HG03095 (cell line): ENCODE results near the gene NAA60.

Source experiments
- ATAC-seq: cut with Tn5 transposase; IDR thresholded peaks from one replicate; pipeline ENCODE4 v1.9.1; 2021; ENCODE audit warnings: moderate library complexity; ENCODE audit not compliant: unreplicated experiment

The NAA60 gene

DNA sequence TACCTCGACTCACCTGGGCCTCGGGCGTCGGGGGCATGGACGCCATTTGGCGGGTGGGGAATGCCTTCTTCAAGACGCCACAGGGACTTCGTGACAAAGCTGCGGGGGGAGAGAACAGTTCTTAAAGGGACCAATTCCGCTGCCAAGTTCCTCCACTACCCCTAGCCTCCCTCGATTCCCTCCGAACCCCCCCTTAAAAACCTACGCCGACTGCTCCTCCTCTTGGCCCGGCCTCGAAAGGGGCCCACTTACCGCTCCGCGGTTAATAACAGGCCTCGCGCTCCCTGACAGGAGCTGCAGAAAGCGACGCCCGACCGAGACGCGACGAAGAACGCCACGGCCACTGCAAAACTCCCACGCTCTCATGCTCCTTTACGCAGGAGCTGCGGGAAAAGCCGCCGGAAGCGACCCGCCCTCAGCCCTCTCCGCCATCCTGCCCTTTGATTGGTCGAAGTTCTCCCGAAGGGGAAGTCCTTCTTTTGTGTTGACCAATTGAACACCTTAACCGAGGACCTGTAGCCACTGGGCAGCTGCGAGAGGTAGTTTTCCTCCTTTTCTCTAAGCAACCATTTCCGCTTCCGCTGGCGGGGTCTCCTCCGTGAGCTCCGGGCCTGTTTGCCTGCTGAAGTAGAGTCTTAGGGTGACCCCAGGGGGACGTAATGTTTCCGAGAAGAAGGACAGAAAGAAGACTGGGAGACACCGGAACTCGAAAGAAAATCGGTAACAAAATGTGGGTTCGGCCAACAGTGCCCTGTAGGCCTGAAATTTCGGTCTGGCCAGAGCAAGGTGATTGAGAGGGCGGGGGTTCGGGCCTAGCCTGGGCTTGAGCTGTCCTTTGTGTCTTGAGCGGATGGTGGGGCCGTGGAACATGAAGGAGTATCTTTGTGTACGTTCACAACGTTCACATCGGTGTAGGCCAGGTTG, at the start of gene NAA60, which contains the start of gene ZNF597:
NAA60 (plus strand) TSS at position 573 of the 924 bp plus-strand sequence. CDS start 32,548 bp downstream, outside the sequence.
ZNF597 (minus strand) TSS at position 397 of the 924 bp plus-strand sequence; CDS start at position 46, 351 bp downstream.
- ATAC-seq: peak; percentile 82

DNA sequence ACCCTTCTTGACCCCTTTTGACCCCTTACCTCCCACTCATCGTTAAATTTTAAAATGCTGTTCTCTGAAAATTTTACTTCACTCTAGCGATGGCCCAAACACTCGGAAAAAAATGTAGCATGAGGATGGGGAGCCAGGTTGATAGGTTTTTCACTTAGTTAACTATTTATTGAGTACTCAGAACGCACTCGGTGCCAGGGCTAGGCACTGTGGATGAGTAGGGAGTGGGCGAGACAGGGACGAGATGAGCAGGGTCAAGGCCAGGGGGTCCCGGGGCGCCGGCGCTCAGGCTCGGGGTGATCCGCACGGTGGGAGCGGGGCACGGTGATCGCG, 43.1 kb upstream of the NAA60 start:
- ATAC-seq: no peak

DNA sequence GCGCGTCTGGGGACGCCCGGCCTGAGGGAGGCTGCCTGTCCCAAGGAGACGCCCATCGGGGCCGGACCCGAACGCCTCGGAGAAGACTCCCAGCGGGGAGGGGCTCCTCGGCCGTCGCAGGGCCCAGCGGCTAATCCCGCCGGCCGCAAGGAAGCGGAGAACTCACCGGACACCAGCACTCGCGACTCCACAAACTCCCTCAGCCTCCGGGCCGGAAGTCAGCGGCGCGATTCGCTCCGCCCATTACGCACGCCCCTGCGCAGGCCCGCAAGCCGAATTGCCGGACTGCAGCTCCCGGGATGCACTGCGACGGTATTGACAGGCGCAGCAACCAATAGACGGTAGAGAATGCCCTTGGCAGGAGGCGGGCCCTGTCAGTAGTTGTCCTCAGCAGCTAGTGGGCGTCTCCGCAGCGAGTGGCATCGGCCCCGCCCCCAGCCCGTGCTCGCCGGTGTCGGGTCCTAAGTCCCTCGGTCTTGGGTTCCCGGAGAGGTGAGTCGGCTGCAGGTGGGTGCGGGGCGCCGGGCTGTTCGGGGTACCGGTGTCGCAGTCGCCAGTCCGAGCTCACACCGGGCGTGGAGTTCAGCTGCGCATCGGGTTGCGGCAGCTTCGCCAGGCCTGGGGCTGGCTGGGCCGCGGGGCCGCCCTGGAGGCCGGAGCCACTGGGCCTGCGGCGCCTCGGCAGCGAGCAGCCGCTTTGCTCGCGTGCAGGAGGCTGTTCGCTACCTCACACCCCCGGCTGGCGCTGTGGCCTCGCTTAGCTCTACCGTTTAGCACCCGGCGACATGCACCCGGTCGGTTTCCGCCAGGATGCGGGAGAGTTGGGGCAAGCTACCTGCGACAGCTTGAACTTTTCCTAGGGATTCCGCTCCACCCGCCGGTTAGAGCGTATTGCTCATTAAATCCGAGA, 42.4 kb upstream of the NAA60 start, which contains the start of the genes ZNF174 and ZSCAN32:
ZNF174 (plus strand) TSS at position 437 of the 910 bp plus-strand sequence. CDS start 790 bp downstream, outside the sequence.
ZSCAN32 (minus strand) TSS at position 226 of the 910 bp plus-strand sequence. CDS start 3,447 bp downstream, outside the sequence.
- peak; percentile 95 for ATAC-seq

GRCh38 chr16:3401719-3402397, 41.6 kb upstream of the NAA60 start:
- ATAC-seq: no peak

GRCh38 chr16:3408561-3409197, 34.8 kb upstream of the NAA60 start:
- no peak for ATAC-seq

DNA sequence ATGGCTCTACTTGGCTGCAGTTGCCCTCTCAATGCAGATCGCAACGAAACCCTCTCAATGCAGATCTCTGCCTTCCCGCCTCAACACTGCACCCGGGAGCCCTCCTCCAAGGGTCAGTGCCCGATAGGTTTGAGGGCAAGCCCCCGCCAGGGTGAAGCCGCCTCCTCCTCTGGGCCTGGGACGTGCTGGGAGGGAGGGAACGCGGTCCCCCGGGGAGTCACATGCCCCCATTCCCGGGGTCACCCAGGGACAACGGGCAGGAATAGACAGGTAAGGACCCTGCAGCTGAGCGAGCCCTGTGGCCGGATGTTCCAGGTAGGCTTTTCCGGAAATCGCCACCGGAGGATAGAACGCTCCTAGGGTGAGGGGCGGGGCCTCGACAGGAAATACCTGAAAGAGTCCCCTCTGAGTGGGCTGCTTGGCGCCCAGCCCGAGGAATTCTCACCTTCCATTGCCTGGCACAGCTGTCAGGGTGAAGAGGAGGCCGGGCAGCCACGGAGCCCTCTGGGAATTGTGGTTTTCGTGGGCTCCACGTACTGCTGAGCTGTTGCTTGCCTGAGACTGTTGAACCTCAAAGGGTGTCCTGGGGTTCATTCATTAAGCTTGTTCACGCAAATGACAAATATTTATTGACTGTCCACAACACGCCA, 29.6 kb upstream of the NAA60 start:
- no peak for ATAC-seq

- ATAC-seq: no peak
Observed at GRCh38 chr16:3431779-3432219, 11.7 kb upstream of the NAA60 start.

GRCh38 chr16:3434373-3434772, 9.1 kb upstream of the NAA60 start:
- no peak for ATAC-seq

DNA sequence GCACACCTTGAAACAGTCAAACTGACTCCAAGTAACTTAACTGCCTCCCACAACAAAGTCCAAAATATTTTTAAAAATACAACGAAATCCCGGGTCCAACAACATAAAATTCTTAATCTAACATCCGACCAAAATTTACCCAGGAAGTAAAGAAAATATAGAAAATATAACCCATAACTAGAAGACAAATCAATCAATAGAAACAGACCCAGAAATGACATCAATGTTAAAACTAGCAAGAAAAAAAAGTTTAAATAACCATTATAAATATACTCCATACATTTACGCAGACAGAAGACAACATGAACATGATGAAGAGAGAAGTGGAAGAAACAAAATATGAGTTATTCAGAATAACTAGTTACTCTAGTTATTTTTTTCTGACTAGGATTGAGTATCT, 3.8 kb upstream of the NAA60 start:
- ATAC-seq: no peak

DNA sequence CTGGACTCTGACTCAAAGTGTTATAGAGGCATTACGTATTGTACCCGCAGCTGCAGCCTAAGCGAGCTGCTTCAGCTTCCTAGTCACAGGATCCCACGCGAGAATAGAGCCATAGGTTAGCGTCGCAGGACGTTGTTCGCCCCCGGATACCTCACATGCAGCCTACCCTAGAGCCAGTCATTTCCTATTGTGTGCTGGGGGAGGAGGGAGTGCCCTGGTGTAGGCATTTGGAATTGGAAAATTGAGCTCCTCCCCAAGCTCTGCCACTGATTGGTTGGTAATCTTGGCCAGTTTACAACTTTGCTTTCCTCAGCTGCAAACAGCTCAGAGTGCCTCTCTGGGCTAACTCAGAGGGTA, 530 bp downstream of the NAA60 start:
- peak; percentile 17 for ATAC-seq

DNA sequence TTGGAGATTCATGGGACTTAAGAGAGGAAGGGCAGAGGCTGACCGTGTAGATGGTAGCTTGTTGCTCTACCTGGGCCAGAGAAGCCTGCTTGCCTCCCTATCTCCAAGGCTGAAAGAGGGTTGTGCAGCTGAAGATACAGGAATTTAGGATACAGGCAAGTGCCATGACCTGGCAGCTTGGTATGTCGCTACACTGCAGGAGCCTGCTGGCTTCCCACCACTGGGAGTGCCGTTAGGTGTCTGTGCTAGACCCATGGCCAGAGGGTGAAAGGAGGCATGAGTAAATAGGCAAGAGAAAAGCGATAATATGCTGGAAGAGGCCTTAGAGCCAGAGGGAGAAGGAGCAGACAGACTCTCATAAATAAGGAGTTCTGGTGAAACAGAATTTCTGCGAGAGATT, 10.6 kb downstream of the NAA60 start:
- no peak for ATAC-seq

DNA sequence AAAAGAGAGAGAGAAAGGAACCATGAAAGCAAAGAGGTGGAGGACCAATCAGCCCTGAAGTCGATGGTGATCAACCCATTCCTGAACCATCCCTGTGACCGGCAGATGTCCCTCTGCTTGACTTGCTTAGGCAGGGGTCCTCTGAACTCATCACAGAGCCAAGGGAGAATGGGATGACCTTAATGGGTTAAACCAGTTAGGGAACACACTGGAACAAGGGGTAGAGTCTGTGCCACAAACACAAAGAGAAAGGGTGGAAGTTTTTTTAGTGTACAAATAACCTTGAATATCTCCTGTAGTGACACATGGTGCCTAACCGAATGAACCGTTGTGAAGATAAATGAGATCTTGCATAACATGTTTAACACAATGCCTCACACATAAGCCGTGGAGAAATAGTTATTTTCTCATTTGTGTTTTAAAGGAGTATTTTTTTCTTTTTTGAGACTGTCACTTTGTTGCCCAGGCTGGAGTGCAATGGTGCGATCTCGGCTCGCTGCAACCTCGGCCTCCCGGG, 11.2 kb downstream of the NAA60 start:
- ATAC-seq: no peak

DNA sequence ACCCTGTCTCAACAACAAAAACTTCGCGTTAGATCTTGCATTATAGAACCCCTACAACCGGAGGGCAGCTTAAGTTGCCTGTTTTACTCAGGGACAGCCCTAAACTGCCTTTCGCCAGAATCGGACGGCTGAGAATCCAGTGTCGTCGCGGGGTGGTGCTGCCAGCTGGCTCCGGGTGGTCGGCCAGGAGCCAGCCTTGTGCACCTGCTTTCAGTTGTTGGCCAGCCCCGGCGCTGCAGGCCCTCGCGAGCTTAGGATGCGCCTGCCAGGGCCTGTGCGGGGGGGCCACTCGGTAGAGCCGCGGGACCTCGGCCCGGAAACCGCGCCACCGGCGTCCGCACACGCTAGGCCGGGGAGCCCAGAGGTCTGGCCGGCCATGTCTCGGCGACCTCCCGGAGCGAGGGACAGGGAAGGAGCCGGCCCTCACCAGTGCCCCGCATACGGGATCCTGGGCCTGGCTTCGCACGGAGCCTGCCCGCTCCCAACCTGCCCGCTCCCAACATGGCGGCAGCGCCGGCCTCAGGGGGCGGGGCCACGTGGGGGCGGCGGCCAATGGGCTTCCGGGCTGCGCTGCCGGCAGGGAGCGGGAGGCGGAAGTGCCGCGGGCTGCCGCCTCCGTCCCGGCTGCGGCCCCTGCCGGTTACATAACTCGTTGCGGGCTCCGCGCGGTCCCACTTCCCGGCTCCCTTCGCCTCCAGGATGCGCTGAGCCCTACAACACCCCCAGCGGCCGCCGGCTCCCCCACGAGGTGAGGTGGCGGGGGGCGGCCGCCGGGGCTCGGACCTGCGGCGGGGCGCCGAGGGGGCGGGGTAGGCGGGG, 14.2 kb downstream of the NAA60 start:
- ATAC-seq: peak; percentile 71

GRCh38 chr16:3458278-3458851, 14.9 kb downstream of the NAA60 start:
- ATAC-seq: peak; percentile 4

DNA sequence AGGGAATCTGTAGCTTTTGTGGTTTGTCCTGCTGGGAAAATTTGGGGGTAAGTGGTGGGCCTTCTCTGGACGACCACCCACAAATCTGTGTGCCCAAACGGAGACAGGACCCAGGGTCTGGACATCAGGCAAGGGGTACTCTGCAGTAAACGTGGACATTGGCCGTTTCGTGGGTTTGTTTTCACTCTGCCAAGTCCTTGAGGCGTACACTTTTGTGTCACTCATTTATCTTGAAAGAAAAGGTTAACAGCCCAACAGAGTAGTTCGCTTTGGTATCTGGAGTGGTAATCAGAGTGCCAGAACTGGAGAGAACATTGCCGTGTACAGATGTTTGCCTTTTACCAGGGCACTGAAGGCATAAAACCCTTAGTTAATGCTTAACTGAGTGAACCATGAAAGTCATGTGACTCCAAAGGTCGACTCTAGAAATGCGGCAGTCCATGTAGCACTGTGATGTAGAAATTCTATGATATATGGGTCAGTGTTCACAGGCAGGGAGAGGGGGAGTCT, 15.4 kb downstream of the NAA60 start:
- no peak for ATAC-seq

DNA sequence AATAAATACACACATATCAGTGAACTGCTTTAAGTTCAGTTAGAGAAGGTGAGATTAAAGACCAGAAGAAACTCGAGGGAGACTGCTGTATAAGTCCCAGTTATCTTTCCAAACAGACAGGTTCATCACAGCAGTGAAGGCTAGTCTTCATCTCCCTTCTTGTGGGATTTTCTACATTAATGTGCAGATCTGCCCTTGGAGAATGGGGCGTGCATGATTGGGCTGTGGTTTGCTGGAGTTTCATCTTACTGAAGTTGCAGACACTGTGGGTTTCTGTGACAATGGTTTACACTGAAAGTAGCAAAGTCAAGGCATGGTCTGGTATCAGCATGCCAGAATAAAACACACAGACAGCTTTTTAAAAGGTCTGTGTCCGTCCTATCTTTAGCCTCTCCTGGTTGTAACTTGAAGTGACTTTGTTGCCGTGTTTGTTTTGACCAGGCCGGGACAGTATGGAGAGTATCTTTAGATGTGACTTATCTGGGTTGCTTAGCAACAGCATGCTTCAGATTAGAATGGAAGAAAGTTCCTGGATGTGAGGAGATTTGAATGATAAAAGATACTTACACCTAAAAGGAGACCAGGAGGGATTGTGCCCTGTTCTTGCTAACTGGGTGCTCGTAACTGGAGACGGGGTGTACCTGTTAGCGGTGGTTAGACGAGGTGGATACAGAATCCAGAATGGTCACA, 16.1 kb downstream of the NAA60 start:
- ATAC-seq: no peak

DNA sequence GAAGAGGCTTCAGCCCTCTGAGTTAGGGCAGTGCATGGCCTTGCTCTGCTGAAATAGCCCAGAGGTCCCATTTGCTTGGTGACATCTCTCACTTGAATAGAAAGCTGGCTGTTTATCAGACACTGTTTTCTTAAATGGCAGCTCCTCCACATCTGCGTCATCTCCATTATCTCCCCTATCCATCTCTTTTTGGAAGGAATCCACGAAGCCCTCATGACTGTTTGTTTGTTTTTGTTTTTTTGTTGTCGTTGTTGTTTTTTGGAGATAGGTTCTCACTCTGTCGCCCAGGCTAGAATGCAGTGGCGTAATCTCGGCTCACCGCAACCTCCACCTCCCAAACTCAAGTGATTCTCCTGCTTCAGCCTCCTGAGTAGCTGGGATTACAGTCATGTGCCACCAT, 16.6 kb downstream of the NAA60 start:
- ATAC-seq: no peak

GRCh38 chr16:3460585-3460984, 17.1 kb downstream of the NAA60 start:
- ATAC-seq: no peak
